Activated naive CD8-positive, alpha-beta T cell treated with anti-CD3 and anti-CD28 coated beads, Interleukin-2, amount 50 U/mL, for 24 hours (primary cell): ENCODE results near the gene OTOGL.
"Not testable (repeated sequence)": the region's sequence is repeated elsewhere in the genome, so short reads cannot be mapped to it uniquely, and the experiment has no call there.

Source experiments
- ATAC-seq: fragments of 150-1000 bp; cut with Tn5 transposase; one replicate; pipeline ENCODE4 v1.10.0; 2021
- DNase-seq: peaks from one replicate; pipeline ENCODE4 v3.0.0; 2021
- H3K27ac Mint-ChIP-seq: one replicate; pipeline ENCODE4 v1.8.0; 2021; ENCODE audit warnings: mild to moderate bottlenecking, mixed read lengths
- H3K27me3 Mint-ChIP-seq: one replicate; pipeline ENCODE4 v1.8.0; 2021; ENCODE audit warnings: mixed read lengths
- H3K36me3 Mint-ChIP-seq: one replicate; pipeline ENCODE4 v1.8.0; 2021; ENCODE audit warnings: low read depth, mixed read lengths
- H3K4me1 Mint-ChIP-seq: one replicate; pipeline ENCODE4 v1.8.0; 2021; ENCODE audit warnings: mixed read lengths
- H3K4me3 Mint-ChIP-seq: one replicate; pipeline ENCODE4 v1.8.0; 2021; ENCODE audit warnings: mild to moderate bottlenecking, moderate library complexity, mixed read lengths
- H3K9me3 Mint-ChIP-seq: one replicate; pipeline ENCODE4 v1.8.0; 2021; ENCODE audit warnings: mixed read lengths

The OTOGL gene

DNA sequence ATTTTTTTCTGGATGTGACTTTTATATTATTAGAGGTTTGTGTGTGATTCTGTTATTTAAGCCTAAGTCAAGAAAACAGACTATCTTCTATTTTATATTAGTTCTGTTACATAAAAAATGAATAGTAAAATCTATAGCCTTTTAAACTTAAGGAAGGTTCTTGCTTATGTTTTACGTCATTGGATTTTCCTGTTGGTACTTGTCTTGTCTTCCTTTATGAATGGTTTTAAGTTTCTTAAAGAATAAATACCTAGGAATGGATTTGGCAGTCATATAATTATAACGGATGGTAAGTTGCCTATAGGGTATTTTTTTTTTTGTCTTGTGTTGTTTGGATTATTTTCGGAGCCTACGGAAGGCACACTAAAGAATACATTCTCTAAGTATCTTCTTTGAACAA, 182.9 kb downstream of the OTOGL start:
- Mint-ChIP-seq H3K36me3 (no peaks in the 10 kb centered on the region), H3K27me3 (no peaks in the 10 kb centered on the region), H3K4me3 (no peak overlapping the region), H3K4me1 (no peaks in the 10 kb centered on the region), H3K9me3 (no peaks in the 10 kb centered on the region), H3K27ac (no peak overlapping the region)
- no peak for ATAC-seq
- DNase-seq, result no peak

DNA sequence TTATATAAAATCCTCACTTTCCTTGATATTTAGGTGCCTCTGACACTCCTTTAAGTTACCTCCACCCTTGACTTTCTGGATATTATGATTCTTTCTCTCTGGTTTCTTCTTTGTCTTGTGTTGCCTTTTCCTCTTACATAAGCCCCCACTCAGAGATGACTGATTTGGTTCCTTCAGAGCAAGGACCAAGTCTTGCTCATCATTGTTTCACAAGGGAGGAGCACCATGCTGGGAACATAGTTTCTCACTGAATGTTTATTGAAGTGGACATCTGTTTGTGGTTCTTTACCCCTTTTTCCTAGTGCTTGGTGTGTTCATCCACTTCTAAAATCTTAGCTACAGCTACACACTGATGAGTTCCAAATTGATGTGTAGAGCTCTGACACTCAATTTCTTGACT, 183.4 kb downstream of the OTOGL start:
- Mint-ChIP-seq H3K4me1 (no peaks in the 10 kb centered on the region), H3K36me3 (no peaks in the 10 kb centered on the region), H3K27me3 (no peaks in the 10 kb centered on the region), H3K4me3 (no peak overlapping the region), H3K9me3 (no peaks in the 10 kb centered on the region), H3K27ac (no peak overlapping the region)
- ATAC-seq (no peak), DNase-seq (no peak)

DNA sequence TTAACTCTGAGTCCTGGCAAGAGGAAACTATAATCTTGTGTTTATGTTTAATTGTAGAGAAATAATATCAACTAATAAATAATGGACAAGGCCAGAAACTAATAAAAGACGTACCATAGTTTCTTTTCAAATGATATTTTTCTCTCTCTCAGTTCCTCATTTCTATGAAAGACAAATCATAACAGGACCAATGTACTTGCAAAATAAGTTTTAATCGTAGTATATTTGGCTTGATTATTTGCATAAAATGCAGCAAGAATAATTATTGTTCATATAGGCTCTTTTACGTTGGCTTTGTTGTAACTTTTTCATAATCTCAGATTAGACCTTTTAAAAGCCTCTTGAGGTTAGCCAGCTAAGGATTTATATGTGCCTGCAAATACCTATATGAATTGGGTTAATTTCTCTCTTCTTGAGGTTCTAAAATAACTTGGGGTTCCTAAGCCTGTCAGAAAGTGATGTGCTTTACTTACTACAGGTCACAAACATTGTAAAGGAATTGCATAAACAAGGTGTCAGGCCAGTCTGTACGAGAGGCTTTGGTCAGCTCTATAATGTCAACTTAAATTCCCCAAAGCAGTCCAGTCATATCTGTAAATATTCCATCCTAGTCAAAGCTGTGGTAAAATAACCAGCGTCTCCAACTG, 191.9 kb downstream of the OTOGL start:
- H3K27me3 Mint-ChIP-seq, result peaks cover 2% of the 10 kb centered on the region
- DNase-seq, result no peak
- ATAC-seq, result no peak
- no peak overlapping the region for H3K4me3 Mint-ChIP-seq
- no peaks in the 10 kb centered on the region for H3K4me1 Mint-ChIP-seq
- H3K27ac Mint-ChIP-seq, result no peak overlapping the region
- no peaks in the 10 kb centered on the region for H3K36me3 Mint-ChIP-seq
- no peaks in the 10 kb centered on the region for H3K9me3 Mint-ChIP-seq

DNA sequence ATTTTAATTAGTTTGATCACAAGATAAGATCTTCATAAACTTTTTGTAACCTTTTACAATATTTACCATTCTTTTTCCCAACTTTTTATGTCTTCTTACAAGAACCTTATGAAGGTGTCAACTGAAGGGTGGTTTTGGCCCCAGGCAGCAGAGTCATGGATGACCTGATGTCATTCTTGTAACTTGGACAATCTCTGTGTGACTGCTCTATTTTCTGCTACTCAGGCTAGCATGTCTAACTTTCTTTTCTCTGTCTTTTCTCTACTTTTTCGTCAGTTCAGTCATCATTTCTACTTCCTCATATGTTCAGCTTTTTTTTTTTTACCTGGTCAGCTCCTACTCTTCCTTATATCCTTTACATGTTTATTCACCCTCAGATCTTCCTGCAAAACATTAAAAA, 194.0 kb downstream of the OTOGL start:
- Mint-ChIP-seq H3K9me3 (no peaks in the 10 kb centered on the region), H3K36me3 (no peaks in the 10 kb centered on the region), H3K4me3 (no peak overlapping the region), H3K27me3 (peaks cover 4% of the 10 kb centered on the region), H3K27ac (no peak overlapping the region), H3K4me1 (no peaks in the 10 kb centered on the region)
- ATAC-seq (no peak), DNase-seq (no peak)

GRCh38 chr12:80293759-80294158, 194.4 kb downstream of the OTOGL start:
- no peak for DNase-seq
- H3K9me3 Mint-ChIP-seq, result no peaks in the 10 kb centered on the region
- H3K4me3 Mint-ChIP-seq, result no peak overlapping the region
- H3K27me3 Mint-ChIP-seq, result peaks cover 4% of the 10 kb centered on the region
- H3K36me3 Mint-ChIP-seq, result no peaks in the 10 kb centered on the region
- no peaks in the 10 kb centered on the region for H3K4me1 Mint-ChIP-seq
- ATAC-seq, result no peak
- H3K27ac Mint-ChIP-seq, result no peak overlapping the region

DNA sequence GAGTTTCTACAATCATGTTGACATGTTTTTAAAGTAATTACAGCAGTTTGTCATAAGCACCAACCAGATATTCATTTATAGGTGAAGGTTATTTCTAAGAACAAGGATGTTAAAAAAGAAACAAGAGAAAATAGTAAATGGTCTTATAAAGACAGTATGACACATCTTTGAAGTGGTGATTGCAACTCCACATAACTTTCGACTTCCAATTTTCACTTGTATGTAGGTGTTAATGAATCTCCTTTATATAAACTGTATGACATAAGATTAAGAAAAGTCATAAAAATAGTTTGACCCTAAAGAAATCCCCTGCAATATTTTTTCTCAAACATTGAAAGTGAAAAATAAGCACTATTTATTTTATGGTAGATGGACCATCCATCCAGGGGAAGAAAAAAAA, 199.9 kb downstream of the OTOGL start:
- no peak for ATAC-seq
- DNase-seq, result no peak
- Mint-ChIP-seq H3K4me1 (no peaks in the 10 kb centered on the region), H3K36me3 (no peaks in the 10 kb centered on the region), H3K27ac (no peak overlapping the region), H3K4me3 (no peak overlapping the region), H3K9me3 (no peaks in the 10 kb centered on the region), H3K27me3 (peaks cover 3% of the 10 kb centered on the region)

DNA sequence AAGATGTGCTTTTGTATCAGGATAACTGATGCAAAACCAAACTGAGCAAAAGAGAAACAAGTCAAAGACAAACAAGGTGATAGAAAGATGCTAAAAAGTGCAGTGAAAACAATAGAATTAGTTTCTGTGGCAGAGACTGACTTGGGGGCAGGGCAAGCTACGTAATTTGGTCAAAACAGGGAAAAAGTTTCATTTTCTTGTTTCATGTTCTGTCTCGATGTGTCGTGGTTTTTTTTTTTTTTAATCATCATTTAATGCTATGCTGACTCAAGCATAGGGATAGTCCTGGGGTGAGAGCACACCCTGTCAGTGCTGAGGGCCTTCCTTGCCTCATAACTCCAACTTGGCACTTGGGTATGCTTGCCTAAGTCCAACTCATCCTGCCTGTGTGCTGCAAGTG, 200.6 kb downstream of the OTOGL start:
- no peaks in the 10 kb centered on the region for H3K4me1 Mint-ChIP-seq
- no peaks in the 10 kb centered on the region for H3K36me3 Mint-ChIP-seq
- H3K27me3 Mint-ChIP-seq, result peaks cover 3% of the 10 kb centered on the region
- DNase-seq, result no peak
- no peak for ATAC-seq
- no peaks in the 10 kb centered on the region for H3K9me3 Mint-ChIP-seq
- no peak overlapping the region for H3K4me3 Mint-ChIP-seq
- no peak overlapping the region for H3K27ac Mint-ChIP-seq

- H3K9me3 Mint-ChIP-seq, H3K4me3 Mint-ChIP-seq, ATAC-seq, H3K4me1 Mint-ChIP-seq, H3K27me3 Mint-ChIP-seq, H3K27ac Mint-ChIP-seq, H3K36me3 Mint-ChIP-seq, DNase-seq: not testable (repeated sequence)
Measured at GRCh38 chr12:80307436-80307835, 208.1 kb downstream of the OTOGL start.

DNA sequence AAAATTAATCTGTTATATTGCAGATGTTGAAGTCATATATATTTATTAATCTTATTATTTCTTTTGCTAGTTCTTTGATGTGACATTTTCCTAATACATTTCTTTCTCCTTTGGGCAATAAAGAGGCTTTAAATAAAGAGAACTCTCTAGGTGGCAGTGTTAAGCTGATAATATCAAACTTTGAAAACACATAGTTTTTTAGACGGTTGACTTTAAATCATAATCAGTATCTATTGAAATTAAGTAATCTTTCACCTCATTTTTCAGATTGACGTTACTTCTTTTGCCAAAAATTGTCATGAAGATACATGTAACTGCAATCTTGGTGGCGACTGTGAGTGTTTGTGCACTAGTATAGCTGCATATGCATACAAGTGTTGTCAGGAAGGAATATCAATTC, 213.9 kb downstream of the OTOGL start:
- H3K9me3 Mint-ChIP-seq, result peaks cover 4% of the 10 kb centered on the region
- DNase-seq, result no peak
- no peak overlapping the region for H3K4me3 Mint-ChIP-seq
- ATAC-seq, result no peak
- H3K4me1 Mint-ChIP-seq, result no peaks in the 10 kb centered on the region
- no peak overlapping the region for H3K27ac Mint-ChIP-seq
- no peaks in the 10 kb centered on the region for H3K36me3 Mint-ChIP-seq
- H3K27me3 Mint-ChIP-seq, result no peaks in the 10 kb centered on the region

DNA sequence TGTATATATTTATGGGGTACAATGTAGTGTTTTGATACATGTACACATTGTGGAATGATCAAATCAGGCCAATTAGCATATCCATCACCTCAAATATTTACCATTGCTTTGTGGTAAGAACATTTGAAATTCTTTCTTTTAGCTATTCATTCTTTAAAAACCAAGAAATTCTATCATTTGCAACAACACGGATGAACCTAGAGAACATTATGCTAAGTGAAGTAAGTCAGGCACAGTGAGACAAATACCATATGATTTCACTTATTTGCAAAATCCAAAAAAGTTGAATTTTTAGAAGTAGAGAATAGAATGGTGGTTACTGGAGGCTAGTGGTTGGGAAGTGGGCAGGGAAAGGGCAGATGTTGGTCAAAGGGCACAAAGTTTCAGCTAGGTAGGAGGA, 215.4 kb downstream of the OTOGL start:
- H3K27me3 Mint-ChIP-seq, result no peaks in the 10 kb centered on the region
- H3K36me3 Mint-ChIP-seq, result no peaks in the 10 kb centered on the region
- DNase-seq (no peak), ATAC-seq (no peak)
- H3K9me3 Mint-ChIP-seq, result peaks cover 4% of the 10 kb centered on the region
- H3K27ac Mint-ChIP-seq, result no peak overlapping the region
- H3K4me1 Mint-ChIP-seq, result no peaks in the 10 kb centered on the region
- H3K4me3 Mint-ChIP-seq, result no peak overlapping the region

GRCh38 chr12:80316222-80316621, 216.9 kb downstream of the OTOGL start:
- no peak overlapping the region for H3K27ac Mint-ChIP-seq
- DNase-seq (no peak), ATAC-seq (no peak)
- H3K4me3 Mint-ChIP-seq, result no peak overlapping the region
- no peaks in the 10 kb centered on the region for H3K27me3 Mint-ChIP-seq
- no peaks in the 10 kb centered on the region for H3K36me3 Mint-ChIP-seq
- H3K4me1 Mint-ChIP-seq, result no peaks in the 10 kb centered on the region
- H3K9me3 Mint-ChIP-seq, result peaks cover 4% of the 10 kb centered on the region

- no peaks in the 10 kb centered on the region for H3K9me3 Mint-ChIP-seq
- no peaks in the 10 kb centered on the region for H3K4me1 Mint-ChIP-seq
- no peaks in the 10 kb centered on the region for H3K27me3 Mint-ChIP-seq
- H3K4me3 Mint-ChIP-seq, result no peak overlapping the region
- ATAC-seq (no peak), DNase-seq (no peak)
- H3K27ac Mint-ChIP-seq, result no peak overlapping the region
- no peaks in the 10 kb centered on the region for H3K36me3 Mint-ChIP-seq
Measured at GRCh38 chr12:80317307-80317706, 218.0 kb downstream of the OTOGL start.

DNA sequence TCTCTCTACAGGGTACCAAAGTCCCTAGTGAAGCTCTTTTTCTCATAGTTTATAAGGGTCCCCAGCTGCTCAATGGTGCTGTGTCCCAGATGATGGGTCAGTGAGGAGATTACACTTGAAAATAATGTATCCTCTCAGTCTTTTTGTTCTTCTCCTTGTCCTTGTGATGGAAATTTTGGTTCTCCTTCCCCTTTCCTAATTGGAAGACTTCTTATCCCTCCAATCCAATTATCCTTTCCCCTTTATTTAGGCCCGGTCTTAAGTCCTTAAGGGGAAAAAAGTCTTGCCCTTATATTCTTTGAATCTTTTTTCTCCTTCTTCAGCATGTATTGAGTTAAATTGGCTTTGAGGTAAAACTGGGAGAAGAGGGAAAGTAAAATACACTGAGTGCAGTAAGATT, 218.6 kb downstream of the OTOGL start:
- ATAC-seq (no peak), DNase-seq (no peak)
- Mint-ChIP-seq H3K4me3 (no peak overlapping the region), H3K27me3 (no peaks in the 10 kb centered on the region), H3K4me1 (no peaks in the 10 kb centered on the region), H3K27ac (no peak overlapping the region), H3K36me3 (no peaks in the 10 kb centered on the region), H3K9me3 (no peaks in the 10 kb centered on the region)

DNA sequence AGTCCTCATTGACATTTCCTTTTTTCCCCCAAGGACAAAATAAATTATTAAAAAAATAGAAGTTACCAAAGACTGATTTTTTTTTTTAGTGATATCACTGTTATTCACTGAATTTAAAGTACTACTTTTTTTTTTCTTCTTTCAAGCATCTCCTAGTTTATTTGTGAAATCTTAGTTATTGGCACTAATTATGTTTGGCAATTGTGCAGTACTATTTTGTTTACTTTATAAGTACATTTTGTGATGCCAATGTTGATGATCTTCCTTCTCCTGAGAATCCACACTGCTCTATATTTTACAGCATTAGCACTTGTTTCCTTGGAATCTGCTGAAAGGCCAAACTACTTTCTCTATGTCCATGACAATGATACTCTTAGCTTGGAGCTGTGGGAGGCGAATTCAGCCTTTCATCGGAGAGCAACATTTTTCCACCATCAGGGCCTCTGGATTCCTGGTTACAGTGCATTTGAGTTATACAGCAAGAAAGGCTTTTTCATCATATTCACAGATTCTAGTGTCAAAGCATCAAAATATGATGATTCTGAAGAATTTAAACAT, 220.9 kb downstream of the OTOGL start:
- H3K4me3 Mint-ChIP-seq, result no peak overlapping the region
- no peak overlapping the region for H3K27ac Mint-ChIP-seq
- ATAC-seq, result no peak
- H3K4me1 Mint-ChIP-seq, result no peaks in the 10 kb centered on the region
- H3K27me3 Mint-ChIP-seq, result peaks cover 2% of the 10 kb centered on the region
- H3K36me3 Mint-ChIP-seq, result no peaks in the 10 kb centered on the region
- no peaks in the 10 kb centered on the region for H3K9me3 Mint-ChIP-seq
- DNase-seq, result no peak

GRCh38 chr12:80321653-80322052, 222.3 kb downstream of the OTOGL start:
- no peak for ATAC-seq
- Mint-ChIP-seq H3K36me3 (no peaks in the 10 kb centered on the region), H3K9me3 (no peaks in the 10 kb centered on the region), H3K27me3 (peaks cover 2% of the 10 kb centered on the region), H3K4me1 (no peaks in the 10 kb centered on the region), H3K27ac (no peak overlapping the region), H3K4me3 (no peak overlapping the region)
- DNase-seq, result no peak
